Placental pericyte (primary cell): ENCODE measurements around the gene TMPRSS5. TPM values are rescaled to one million over a fixed set of nuclear protein-coding genes. Genes with fewer than 3 reads are reported as not detected.

Experiments used
- small RNA-seq: library from RNA; depleted of rRNA; stranded (forward); fragments of <200 nt; gene quantifications from one replicate; pipeline ENCODE3, GENCODE V24; 2012; ENCODE audit warnings: low replicate concordance
- total RNA-seq: library from RNA; depleted of rRNA; stranded (reverse); fragments of >200 nt; gene quantifications from 2 replicates; pipeline ENCODE4 v1.2.3, GENCODE V29; 2012

TMPRSS5 gene
- total RNA-seq = under 0.01 and 3.7 TPM in 2 replicates

DNA sequence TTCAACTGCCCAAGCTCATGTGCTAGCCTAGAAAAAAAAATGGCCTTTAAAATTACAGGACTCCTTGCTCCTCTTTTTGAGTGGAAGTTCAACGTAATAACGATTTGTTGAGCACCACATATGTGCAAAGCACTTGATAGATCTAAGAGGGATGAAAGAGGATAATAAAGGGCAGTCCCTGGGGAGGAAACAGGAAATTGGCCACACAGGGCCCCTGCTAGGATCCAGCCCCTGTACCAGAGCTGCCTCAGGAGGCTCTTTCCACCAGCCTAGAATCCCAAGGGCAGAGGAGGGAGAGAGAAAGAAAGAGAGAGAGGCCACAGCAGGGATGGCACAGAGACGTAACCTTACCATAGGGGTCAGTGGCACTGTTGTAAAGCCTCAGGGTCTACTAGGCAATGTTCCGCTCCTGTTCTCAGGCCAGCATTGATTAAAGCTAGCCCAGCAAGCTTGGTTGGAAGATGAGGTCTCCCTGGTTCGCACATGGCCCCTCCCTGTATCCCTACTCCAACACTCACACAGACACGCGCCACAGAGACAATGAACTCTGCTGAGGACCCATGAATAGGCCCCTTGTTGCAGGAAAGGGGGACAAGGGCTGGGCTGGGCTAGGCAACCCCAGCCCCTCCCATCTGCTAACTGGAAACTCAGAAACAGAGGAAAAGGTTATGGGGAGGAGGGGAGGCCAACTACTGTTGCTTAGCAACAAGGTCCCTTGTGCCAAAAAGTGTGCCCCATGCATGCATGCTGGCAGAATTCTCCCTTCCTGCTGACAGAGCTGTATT lies at the start of gene TMPRSS5:
TSS of gene TMPRSS5 (minus strand) at position 438 of the 785 bp plus-strand sequence. CDS start at position 354, 84 bp downstream.

Small RNA genes lying within 50 kb of the gene (small RNA-seq; reads per million reads assigned to genes)
- not detected for gene RPS29P19

Other genes starting within 250 kb of the TMPRSS5 start
- 0.14 and 0.22 TPM in 2 replicates for gene DRD2, start 230.9 kb downstream of the TMPRSS5 start, total RNA-seq
- 22.3 and 33.6 TPM in 2 replicates for gene ZW10, start 67.4 kb upstream of the TMPRSS5 start, total RNA-seq
- gene CLDN25, start 73.5 kb upstream of the TMPRSS5 start, total RNA-seq = not detected in 2 replicates
- 25.6 and 44.0 TPM in 2 replicates for gene USP28, start 169.3 kb upstream of the TMPRSS5 start, total RNA-seq
- gene HTR3B, start 198.5 kb upstream of the TMPRSS5 start, total RNA-seq = not detected in 2 replicates